Rectal smooth muscle tissue (tissue), 1 donor: ENCODE measurements around the gene KLHL26.

Experiments
- H3K27ac ChIP-seq: one replicate; pipeline ENCODE4 v1.7.0; 2013; ENCODE audit warnings: low read depth, low read length, inconsistent platforms
- H3K27me3 ChIP-seq: one replicate; pipeline ENCODE4 v1.7.0; 2013; ENCODE audit warnings: low read length; ENCODE audit not compliant: control insufficient read depth, insufficient read depth
- H3K36me3 ChIP-seq: one replicate; pipeline ENCODE4 v1.7.0; 2013; ENCODE audit warnings: low read length; ENCODE audit not compliant: control insufficient read depth, insufficient read depth
- H3K4me1 ChIP-seq: one replicate; pipeline ENCODE4 v1.7.0; 2013; ENCODE audit warnings: low read length; ENCODE audit not compliant: control insufficient read depth, insufficient read depth
- H3K4me3 ChIP-seq: one replicate; pipeline ENCODE4 v1.7.0; 2013; ENCODE audit warnings: low read length
- H3K9ac ChIP-seq: one replicate; pipeline ENCODE4 v1.7.0; 2013; ENCODE audit warnings: low read length

Gene KLHL26

DNA sequence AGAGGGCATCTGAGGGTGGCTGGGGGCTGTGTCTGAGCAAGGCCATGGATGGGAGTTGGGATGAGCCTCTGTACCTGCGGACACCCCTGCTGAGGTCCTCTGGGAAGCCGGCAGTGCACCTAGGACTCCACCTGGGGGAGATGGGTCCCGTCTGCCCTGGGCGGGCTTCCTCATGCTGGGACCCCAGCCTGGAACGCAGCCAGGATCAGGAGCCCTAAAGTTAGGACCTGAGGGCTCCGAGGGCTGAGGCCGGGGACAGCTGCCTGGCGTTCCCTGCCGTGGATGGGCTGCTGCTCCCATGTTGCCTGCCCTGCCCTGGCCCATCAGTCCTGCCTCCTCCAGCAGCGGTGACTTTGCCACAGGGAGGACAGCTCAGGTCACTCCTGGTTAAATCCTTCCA lies 72.7 kb downstream of the KLHL26 start:
- no peak overlapping the region for H3K27ac ChIP-seq
- no peaks in the 10 kb centered on the region for H3K27me3 ChIP-seq
- H3K36me3 ChIP-seq: no peaks in the 10 kb centered on the region
- no peak overlapping the region for H3K4me3 ChIP-seq
- H3K9ac ChIP-seq: no peak overlapping the region
- H3K4me1 ChIP-seq: peaks cover 4% of the 10 kb centered on the region

DNA sequence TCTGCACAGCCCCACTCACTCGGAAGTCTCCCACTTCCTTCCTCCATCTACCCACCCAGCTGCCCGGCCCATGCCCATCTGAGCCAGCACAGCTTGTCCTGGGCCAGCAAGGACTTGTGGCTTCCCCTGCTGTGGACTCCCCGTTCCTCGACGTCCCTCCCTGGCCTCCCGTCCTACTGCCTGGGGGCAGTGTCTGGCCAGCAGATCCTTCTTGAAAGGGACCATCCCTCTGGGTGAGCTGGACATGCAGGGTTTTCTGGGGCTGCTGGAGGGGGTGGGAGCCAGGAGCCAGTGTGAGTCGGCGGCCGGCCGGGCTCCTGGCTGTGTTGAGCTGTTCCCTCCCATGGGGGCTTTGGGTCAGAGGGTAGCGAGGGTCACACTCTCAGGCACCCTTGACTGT lies 73.4 kb downstream of the KLHL26 start:
- H3K9ac ChIP-seq: no peak overlapping the region
- H3K4me1 ChIP-seq: peaks cover 4% of the 10 kb centered on the region
- H3K4me3 ChIP-seq: no peak overlapping the region
- H3K36me3 ChIP-seq: peaks cover under 1% of the 10 kb centered on the region
- no peak overlapping the region for H3K27ac ChIP-seq
- H3K27me3 ChIP-seq: no peaks in the 10 kb centered on the region

- Histone ChIP-seq H3K4me3 (no peak overlapping the region), H3K27me3 (no peaks in the 10 kb centered on the region), H3K36me3 (peaks cover 3% of the 10 kb centered on the region), H3K27ac (no peak overlapping the region), H3K4me1 (peaks cover 4% of the 10 kb centered on the region), H3K9ac (no peak overlapping the region)
Observed at GRCh38 chr19:18710996-18711751, 74.3 kb downstream of the KLHL26 start.

GRCh38 chr19:18711893-18712292 lies 75.1 kb downstream of the KLHL26 start:
- Histone ChIP-seq H3K27me3 (no peaks in the 10 kb centered on the region), H3K27ac (no peak overlapping the region), H3K4me1 (peaks cover 4% of the 10 kb centered on the region), H3K9ac (no peak overlapping the region), H3K36me3 (peaks cover 3% of the 10 kb centered on the region), H3K4me3 (no peak overlapping the region)

DNA sequence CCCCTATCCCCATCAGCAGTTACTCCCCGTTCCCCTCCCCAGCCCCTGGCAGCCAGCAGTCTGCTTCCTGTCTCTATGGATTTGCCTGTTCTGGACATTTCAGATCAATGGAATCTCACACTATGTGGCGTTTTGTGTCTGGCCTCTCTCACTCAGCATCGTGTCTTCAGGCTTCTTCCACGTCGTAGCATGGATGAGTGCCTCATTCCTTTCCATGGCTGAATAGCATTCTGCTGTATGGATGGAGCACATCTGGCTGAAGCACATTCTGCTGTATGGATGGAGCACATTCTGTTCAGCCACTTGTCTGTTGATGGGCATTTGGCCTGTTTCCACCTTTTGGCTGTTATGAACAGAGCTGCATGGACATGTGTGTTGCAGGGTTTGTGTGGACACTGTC lies 76.2 kb downstream of the KLHL26 start:
- Histone ChIP-seq H3K27ac (no peak overlapping the region), H3K4me3 (no peak overlapping the region), H3K36me3 (peaks cover 3% of the 10 kb centered on the region), H3K4me1 (peaks cover 4% of the 10 kb centered on the region), H3K9ac (no peak overlapping the region), H3K27me3 (no peaks in the 10 kb centered on the region)

DNA sequence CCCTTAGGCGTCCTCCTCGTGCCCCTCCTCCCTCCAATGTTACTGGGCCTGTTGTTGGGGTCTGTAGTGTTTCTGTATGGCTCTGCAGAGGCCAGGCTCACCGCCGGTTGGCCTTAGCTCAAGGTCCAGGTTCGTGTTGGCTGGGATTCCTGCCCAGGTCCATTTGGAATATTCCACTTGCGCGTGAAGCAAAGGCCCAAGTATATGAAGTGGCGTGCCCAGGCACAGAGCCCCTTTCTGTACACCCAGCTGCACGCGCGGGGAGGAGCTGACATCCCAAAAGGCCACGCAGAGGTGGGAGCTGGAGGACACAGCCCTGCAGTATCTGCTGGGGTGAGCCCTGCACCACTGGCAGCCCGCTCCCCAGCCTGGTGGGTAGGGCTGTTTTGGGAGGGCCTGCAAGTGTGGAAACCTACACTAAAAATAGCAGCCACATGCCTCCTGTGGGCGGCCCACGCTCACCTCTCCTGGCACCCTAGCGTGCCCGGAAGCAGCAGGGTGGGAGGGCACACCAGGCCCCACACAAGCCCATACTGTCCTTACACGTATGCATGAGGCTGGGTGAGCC lies 76.8 kb downstream of the KLHL26 start:
- H3K4me3 ChIP-seq: no peak overlapping the region
- H3K9ac ChIP-seq: no peak overlapping the region
- no peaks in the 10 kb centered on the region for H3K27me3 ChIP-seq
- H3K36me3 ChIP-seq: peaks cover 3% of the 10 kb centered on the region
- H3K4me1 ChIP-seq: peaks cover 4% of the 10 kb centered on the region
- no peak overlapping the region for H3K27ac ChIP-seq

DNA sequence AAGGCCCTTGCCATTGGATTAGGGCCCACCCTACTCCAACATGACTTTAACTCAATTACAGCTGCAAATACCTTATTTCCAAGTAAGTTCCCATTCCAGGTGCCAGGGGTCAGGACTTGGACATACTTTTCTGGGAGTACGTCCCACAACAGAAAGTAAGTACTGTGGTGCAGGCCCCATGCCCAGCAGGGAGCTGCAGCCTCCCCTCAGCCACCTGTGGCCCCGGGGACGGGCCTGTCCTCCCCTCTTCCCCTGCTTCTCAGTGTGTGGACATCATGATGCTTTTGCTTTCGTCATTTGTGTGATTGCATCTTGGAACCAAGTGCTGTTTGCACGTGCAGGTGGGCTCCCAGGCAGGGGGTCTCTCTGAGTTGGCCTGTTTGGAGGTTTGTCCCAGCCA lies 78.6 kb downstream of the KLHL26 start:
- no peak overlapping the region for H3K4me3 ChIP-seq
- peaks cover 3% of the 10 kb centered on the region for H3K36me3 ChIP-seq
- peaks cover 4% of the 10 kb centered on the region for H3K4me1 ChIP-seq
- no peak overlapping the region for H3K9ac ChIP-seq
- H3K27ac ChIP-seq: no peak overlapping the region
- H3K27me3 ChIP-seq: no peaks in the 10 kb centered on the region

DNA sequence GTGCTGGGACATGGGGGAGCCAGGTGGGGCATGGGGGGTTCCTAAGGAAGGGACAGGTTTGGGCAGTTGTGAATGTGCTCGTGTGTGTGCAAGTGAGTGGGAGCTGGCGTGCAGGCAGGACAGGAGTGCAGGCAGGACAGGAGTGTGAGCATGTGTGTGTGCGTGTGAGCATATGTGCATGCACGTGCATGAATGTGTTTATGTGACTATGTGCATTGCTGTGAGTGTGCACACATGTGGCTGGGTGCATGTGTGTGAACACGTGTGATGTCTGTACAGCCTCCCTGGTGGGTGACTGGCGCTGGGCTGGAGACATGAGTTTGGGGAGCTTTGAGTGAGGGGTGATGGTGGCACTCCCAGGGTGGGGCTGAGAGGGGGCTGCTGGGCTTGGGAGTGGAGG lies 80.0 kb downstream of the KLHL26 start:
- no peaks in the 10 kb centered on the region for H3K4me1 ChIP-seq
- no peak overlapping the region for H3K4me3 ChIP-seq
- H3K27ac ChIP-seq: no peak overlapping the region
- H3K27me3 ChIP-seq: no peaks in the 10 kb centered on the region
- H3K9ac ChIP-seq: no peak overlapping the region
- H3K36me3 ChIP-seq: peaks cover 3% of the 10 kb centered on the region

GRCh38 chr19:18717601-18718000 lies 80.8 kb downstream of the KLHL26 start:
- Histone ChIP-seq H3K36me3 (peaks cover 3% of the 10 kb centered on the region), H3K27ac (no peak overlapping the region), H3K4me3 (no peak overlapping the region), H3K9ac (no peak overlapping the region), H3K27me3 (no peaks in the 10 kb centered on the region), H3K4me1 (no peaks in the 10 kb centered on the region)

DNA sequence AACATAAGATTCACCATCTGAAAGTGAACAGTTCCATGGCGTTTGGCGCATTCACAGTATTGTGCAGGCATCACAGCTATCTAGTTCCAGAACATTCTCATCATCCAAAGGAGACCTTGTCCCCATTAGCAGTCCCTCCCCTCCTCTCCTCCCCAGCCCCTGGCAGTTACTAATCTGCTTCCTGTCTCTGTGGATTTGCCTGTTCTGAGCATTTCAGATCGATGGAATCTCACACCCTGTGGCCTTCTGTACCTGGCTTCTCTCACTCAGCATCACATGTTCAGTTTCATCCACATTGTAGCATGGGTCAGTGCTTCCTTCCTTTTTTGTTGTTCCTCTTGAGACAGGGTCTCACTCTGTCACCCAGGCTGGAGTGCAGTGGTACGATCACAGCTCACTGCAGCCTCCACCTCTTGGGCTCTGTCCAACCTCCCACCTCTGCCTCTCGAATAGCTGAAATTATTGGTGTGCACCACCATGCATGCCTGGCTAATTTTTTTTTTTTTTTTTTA lies 81.2 kb downstream of the KLHL26 start:
- H3K27me3 ChIP-seq: no peaks in the 10 kb centered on the region
- no peak overlapping the region for H3K9ac ChIP-seq
- H3K36me3 ChIP-seq: peaks cover 3% of the 10 kb centered on the region
- no peak overlapping the region for H3K4me3 ChIP-seq
- H3K27ac ChIP-seq: no peak overlapping the region
- no peaks in the 10 kb centered on the region for H3K4me1 ChIP-seq

DNA sequence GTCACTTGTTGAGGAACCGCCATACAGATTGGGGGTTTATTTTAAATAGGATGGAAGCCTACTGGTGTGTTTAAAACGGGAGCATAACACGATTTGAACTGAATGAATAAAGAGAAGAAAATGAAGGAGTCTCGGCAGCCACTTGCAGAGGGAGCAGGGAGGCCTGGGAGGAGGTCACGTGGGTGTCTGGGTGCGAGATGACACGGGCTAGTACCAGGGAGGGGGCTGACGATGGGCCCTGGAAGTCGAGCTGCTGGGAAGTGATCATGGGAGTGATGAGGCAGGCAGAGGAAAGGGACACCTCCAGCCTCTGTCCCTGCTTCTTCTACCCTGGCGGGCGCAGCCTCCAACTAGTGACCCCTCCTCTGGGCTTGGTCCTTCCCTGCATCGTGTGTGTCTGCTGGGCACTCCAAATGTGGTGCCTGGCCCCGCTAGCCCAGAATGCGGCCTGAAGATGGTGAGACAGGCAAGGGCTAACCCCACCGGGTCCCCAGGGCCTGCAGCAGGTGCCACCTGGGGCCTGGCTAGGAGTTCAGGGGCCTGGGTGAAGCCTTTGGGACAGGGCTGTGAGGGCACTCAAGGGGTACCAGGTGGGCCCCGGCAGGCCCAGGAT lies 82.1 kb downstream of the KLHL26 start:
- no peaks in the 10 kb centered on the region for H3K4me1 ChIP-seq
- H3K27ac ChIP-seq: no peak overlapping the region
- H3K36me3 ChIP-seq: peaks cover 3% of the 10 kb centered on the region
- no peaks in the 10 kb centered on the region for H3K27me3 ChIP-seq
- H3K9ac ChIP-seq: no peak overlapping the region
- H3K4me3 ChIP-seq: no peak overlapping the region

DNA sequence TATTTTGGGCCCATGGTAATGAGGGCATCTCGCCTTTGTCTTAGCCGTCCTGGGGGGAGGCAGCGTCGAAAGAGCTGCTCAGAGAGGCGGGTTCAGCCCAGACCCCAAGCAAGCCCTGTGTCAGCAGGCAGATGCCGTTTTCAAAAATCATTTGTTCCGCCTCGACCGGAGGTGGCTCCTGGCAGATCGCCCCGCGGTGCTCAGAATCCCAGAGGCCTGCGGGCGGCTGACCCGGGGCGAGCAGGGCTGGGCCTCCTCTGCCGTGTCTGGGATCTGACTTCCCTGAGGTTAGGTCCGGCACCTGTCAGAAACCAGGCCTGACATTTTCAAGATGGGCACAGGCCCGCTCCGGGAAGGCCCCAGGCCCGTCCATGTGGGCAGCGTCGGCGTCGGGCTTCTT lies 82.7 kb downstream of the KLHL26 start:
- H3K36me3 ChIP-seq: peaks cover 3% of the 10 kb centered on the region
- no peaks in the 10 kb centered on the region for H3K27me3 ChIP-seq
- H3K27ac ChIP-seq: no peak overlapping the region
- H3K4me3 ChIP-seq: no peak overlapping the region
- H3K4me1 ChIP-seq: no peaks in the 10 kb centered on the region
- H3K9ac ChIP-seq: no peak overlapping the region
